Gastroesophageal sphincter (tissue), 3 donors: ENCODE data around the gene HADH.
"Not testable (repeated sequence)": the region's sequence is repeated elsewhere in the genome, so short reads cannot be mapped to it uniquely, and the experiment has no call there.

Source experiments
- POLR2A ChIP-seq, 2 donors: fragments of 450-650 bp; IDR thresholded peaks; one replicate each; pipeline ENCODE4 v1.6.1; 2017; ENCODE audit warnings: antibody characterized with exemption in 2 of 2, mild to moderate bottlenecking in 2 of 2, moderate library complexity in 1 of 2
- POLR2AphosphoS5 ChIP-seq: sonication (generic); formaldehyde crosslinking; IDR thresholded peaks from one replicate; pipeline ENCODE4 v1.6.1; 2017; ENCODE audit warnings: antibody characterized with exemption
- TF ChIP-seq, protein P1 (sequence below), 4 experiments: fragments of 200-600 bp in 2 of 4; fragments of 450-650 bp in 2 of 4; sonication (generic) in 1 of 4; IDR thresholded peaks; one replicate each; pipeline ENCODE4 v1.5.1; 2017 to 2019; ENCODE audit warnings: antibody characterized with exemption in 4 of 4, mild to moderate bottlenecking in 2 of 4, moderate library complexity in 2 of 4

GRCh38 chr4:108012382-108012781 is 22.7 kb downstream of the HADH start:
- TF ChIP-seq, protein P1, sequence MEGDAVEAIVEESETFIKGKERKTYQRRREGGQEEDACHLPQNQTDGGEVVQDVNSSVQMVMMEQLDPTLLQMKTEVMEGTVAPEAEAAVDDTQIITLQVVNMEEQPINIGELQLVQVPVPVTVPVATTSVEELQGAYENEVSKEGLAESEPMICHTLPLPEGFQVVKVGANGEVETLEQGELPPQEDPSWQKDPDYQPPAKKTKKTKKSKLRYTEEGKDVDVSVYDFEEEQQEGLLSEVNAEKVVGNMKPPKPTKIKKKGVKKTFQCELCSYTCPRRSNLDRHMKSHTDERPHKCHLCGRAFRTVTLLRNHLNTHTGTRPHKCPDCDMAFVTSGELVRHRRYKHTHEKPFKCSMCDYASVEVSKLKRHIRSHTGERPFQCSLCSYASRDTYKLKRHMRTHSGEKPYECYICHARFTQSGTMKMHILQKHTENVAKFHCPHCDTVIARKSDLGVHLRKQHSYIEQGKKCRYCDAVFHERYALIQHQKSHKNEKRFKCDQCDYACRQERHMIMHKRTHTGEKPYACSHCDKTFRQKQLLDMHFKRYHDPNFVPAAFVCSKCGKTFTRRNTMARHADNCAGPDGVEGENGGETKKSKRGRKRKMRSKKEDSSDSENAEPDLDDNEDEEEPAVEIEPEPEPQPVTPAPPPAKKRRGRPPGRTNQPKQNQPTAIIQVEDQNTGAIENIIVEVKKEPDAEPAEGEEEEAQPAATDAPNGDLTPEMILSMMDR (IDR thresholded peaks at IDR 0.05) = not testable (repeated sequence)
- not testable (repeated sequence) for TF ChIP-seq POLR2AphosphoS5; POLR2A (IDR thresholded peaks at IDR 0.05)
